Lung (tissue), 12 donors: ENCODE results near the gene PRSS21. TPM values are rescaled to one million over a fixed set of nuclear protein-coding genes. Genes with fewer than 3 reads are reported as not detected.

Experiments used
- ATAC-seq: fragments of 200-7000 bp; cut with Tn5 transposase; one replicate; pipeline ENCODE4 v1.9.1; 2020; ENCODE audit warnings: moderate number of reproducible peaks; ENCODE audit not compliant: insufficient read depth, low FRiP score
- DNase-seq, 3 donors: peaks; one replicate each; pipeline ENCODE4 v3.0.0-alpha.2; 2013 to 2017
- H3K27ac ChIP-seq, 2 donors: one replicate each; pipeline ENCODE4 v1.5.1; 2013; ENCODE audit warnings: mild to moderate bottlenecking in 2 of 2, moderate library complexity in 2 of 2, control low read depth in 1 of 2, inconsistent platforms in 1 of 2, low read depth in 1 of 2, low read length in 1 of 2
- H3K27me3 ChIP-seq, 3 donors: one replicate each; pipeline ENCODE4 v1.5.1; 2013; ENCODE audit warnings: low read length in 2 of 3; ENCODE audit not compliant: control insufficient read depth in 3 of 3, insufficient read depth in 3 of 3
- H3K36me3 ChIP-seq, 4 donors: one replicate each; pipeline ENCODE4 v1.5.1; 2013; ENCODE audit warnings: low read length in 4 of 4, mild to moderate bottlenecking in 1 of 4, moderate library complexity in 1 of 4; ENCODE audit not compliant: control insufficient read depth in 4 of 4, insufficient read depth in 4 of 4
- H3K4me1 ChIP-seq, 5 donors: one replicate each; pipeline ENCODE4 v1.5.1; 2013; ENCODE audit warnings: low read length in 5 of 5, mild to moderate bottlenecking in 2 of 5, moderate library complexity in 1 of 5; ENCODE audit not compliant: control insufficient read depth in 5 of 5, insufficient read depth in 5 of 5
- H3K4me3 ChIP-seq: one replicate; pipeline ENCODE4 v1.5.1; 2013; ENCODE audit warnings: mild to moderate bottlenecking, control low read depth, moderate library complexity
- H3K9ac ChIP-seq, 2 donors: one replicate each; pipeline ENCODE4 v1.5.1; 2013; ENCODE audit warnings: low read length in 2 of 2, control low read depth in 1 of 2; ENCODE audit not compliant: insufficient read depth in 1 of 2
- H3K9me3 ChIP-seq, 4 donors: one replicate each; pipeline ENCODE4 v1.5.1; 2013; ENCODE audit warnings: low read length in 3 of 4, mild to moderate bottlenecking in 1 of 4, moderate library complexity in 1 of 4; ENCODE audit not compliant: control insufficient read depth in 4 of 4, insufficient read depth in 3 of 4
- CTCF ChIP-seq: IDR thresholded peaks from 2 replicates; pipeline ENCODE4 v1.5.1; 2012; ENCODE audit warnings: mild to moderate bottlenecking; ENCODE audit errors: control extremely low read depth, extremely low read depth
- WGBS, 2 donors: extraction: QIAGEN DNeasy Blood & Tissue Kit; methylation state at CpG; one replicate each; pipeline ENCODE4 v1.1.7; 2013; 5-methylcytosine and 5-hydroxymethylcytosine counted together
- polyA plus RNA-seq, 2 donors: library from polyadenylated mRNA; stranded (reverse); fragments of 200-250 nt; gene quantifications; one replicate each; pipeline ENCODE4 v1.2.1, GENCODE V29; 2013
- total RNA-seq, 2 donors: library from RNA; depleted of rRNA in 1 of 2; stranded (reverse); fragments of >200 nt in 1 of 2; gene quantifications; one replicate each; pipeline ENCODE4 v1.2.1, GENCODE V29; 2014 to 2021
- donor health status: control.
- donor health status: control.
- donor health status: Bipolar disorder and iron deficiency.
- donor health status: healthy.
- donor health status: DM: yes; HTN: yes; CAD: no.

The PRSS21 gene
- total and polyA plus RNA-seq, 4 donors: 0.77 to 7.9 (median 4.2) TPM; not detected in 1

- no peak for ATAC-seq
- Histone ChIP-seq H3K36me3 (no peaks in the 10 kb centered on the region), H3K4me1 (no peaks in the 10 kb centered on the region), H3K27ac (no peak overlapping the region), H3K4me3 (no peak overlapping the region), H3K27me3 (peaks cover 0 to 10% (median 0%) of the 10 kb centered on the region in 3 donors), H3K9me3 (no peaks in the 10 kb centered on the region), H3K9ac (no peak overlapping the region)
- DNase-seq: no peak
- WGBS, 2 donors: 66 to 73% methylated on average over 15 of the region's 15 CpGs
- no peak for TF ChIP-seq CTCF
Measured at GRCh38 chr16:2811703-2812471, 5.2 kb upstream of the PRSS21 start.

GRCh38 chr16:2813771-2814221 lies 3.2 kb upstream of the PRSS21 start:
- H3K27ac ChIP-seq: no peak overlapping the region
- no peaks in the 10 kb centered on the region for H3K36me3 ChIP-seq
- H3K4me3 ChIP-seq: no peak overlapping the region
- no peaks in the 10 kb centered on the region for H3K9me3 ChIP-seq
- H3K9ac ChIP-seq: no peak overlapping the region
- H3K4me1 ChIP-seq: no peaks in the 10 kb centered on the region
- no peak for TF ChIP-seq CTCF
- no peak for ATAC-seq
- H3K27me3 ChIP-seq: peaks cover 0 to 7% (median 0%) of the 10 kb centered on the region in 3 donors
- WGBS, 2 donors: 60 to 62% methylated on average over 7 of the region's 7 CpGs
- no peak for DNase-seq

GRCh38 chr16:2814551-2815298 lies 2.3 kb upstream of the PRSS21 start:
- no peak overlapping the region for H3K4me3 ChIP-seq
- 81 to 84% methylated on average over 20 of the region's 20 CpGs for WGBS, 2 donors
- no peak for ATAC-seq
- no peak for DNase-seq
- no peaks in the 10 kb centered on the region for H3K36me3 ChIP-seq
- H3K9ac ChIP-seq: no peak overlapping the region
- H3K27me3 ChIP-seq: peaks cover 0 to 3% (median 0%) of the 10 kb centered on the region in 3 donors
- H3K4me1 ChIP-seq: no peaks in the 10 kb centered on the region
- TF ChIP-seq CTCF: no peak
- H3K27ac ChIP-seq: no peak overlapping the region
- H3K9me3 ChIP-seq: no peaks in the 10 kb centered on the region
